Stimulated activated CD4-positive, alpha-beta T cell treated with anti-CD3 and anti-CD28 coated beads, Interleukin-15, amount 100 ng/mL, for 48 hours (primary cell): Measurements from ENCODE around the gene SMU1.

Experiments used
- DNase-seq, 2 donors: peaks; one replicate each; pipeline ENCODE4 v3.0.0-alpha.2; 2020; ENCODE audit warnings: low read depth in 2 of 2

Gene SMU1

GRCh38 chr9:33046061-33046460 is 30.4 kb downstream of the SMU1 start:
- DNase-seq, result no peak

- no peak for DNase-seq
These were observed 31.7 kb downstream of the SMU1 start for GRCh38 chr9:33044677-33045282.

- peak; percentile 53 to 54 for DNase-seq
These were observed 32.3 kb downstream of the SMU1 start for GRCh38 chr9:33044162-33044673.

DNA sequence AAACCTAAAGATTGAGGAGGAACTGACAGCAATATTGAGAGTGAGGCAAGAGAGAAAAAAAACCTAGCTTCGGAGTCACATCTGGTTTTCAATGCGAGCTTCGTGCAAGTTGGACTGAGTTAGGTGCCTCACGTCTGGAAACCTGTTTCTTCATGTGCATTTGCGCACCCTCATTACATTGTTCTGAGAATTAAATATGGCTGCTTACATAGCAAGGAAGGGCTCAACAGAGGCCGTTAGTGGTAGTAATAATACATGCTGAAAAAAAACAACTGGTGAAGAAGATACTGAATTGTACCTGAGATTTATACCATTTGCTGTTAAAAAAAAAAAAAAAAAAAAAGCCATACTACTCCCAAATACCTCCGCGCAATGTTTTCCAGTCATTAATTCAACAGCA is 32.8 kb downstream of the SMU1 start:
- DNase-seq, result no peak

- no peak for DNase-seq
These were observed 34.0 kb downstream of the SMU1 start for GRCh38 chr9:33042473-33042872.

- DNase-seq, result no peak
These were observed 34.9 kb downstream of the SMU1 start for GRCh38 chr9:33041432-33042188.

DNA sequence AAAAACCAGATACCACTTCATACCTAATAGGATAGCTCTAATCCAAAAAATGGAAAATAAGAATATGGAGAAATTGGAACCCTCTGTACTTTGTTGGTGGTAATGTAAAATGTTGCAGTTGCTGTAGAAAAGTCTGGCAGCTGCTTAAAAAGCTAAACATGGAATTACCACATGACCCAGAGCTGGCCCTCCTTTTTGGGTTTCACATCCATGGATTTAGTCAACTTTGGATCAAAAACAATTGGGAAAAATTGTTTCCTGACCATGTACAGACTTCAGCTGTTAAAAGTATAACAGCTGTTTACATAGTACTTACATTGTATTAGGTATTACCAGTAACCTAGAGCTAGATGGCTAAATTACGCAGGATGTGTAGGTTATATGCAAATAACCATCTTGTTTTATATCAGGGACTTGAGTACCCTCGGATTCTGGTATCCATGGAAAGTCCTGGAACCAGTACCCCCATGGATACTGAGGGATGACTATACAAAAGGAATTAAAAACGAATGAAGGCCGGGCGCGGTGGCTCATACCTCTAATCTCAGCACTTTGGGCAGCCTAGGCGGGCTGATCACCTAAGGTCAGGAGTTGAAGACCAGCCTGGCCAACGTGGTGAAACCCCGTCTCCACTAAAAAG is 35.6 kb downstream of the SMU1 start:
- DNase-seq, result no peak

- no peak for DNase-seq
These were observed 43.6 kb downstream of the SMU1 start for GRCh38 chr9:33032865-33033264.

- no peak for DNase-seq
These were observed 44.2 kb downstream of the SMU1 start for GRCh38 chr9:33032292-33032691.

DNA sequence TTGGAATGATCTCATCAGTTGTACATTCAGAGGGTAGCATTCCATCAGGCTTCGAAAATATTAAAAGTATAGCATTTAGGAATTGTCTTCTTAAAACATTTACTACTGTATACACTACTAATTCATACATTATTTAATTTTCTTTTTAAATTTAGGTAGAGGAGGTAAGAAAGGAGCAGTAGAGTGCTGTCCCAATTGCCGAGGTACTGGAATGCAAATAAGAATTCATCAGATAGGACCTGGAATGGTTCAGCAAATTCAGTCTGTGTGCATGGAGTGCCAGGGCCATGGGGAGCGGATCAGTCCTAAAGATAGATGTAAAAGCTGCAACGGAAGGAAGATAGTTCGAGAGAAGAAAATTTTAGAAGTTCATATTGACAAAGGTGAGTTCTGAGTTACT is 46.2 kb downstream of the SMU1 start:
- DNase-seq, result no peak

DNA sequence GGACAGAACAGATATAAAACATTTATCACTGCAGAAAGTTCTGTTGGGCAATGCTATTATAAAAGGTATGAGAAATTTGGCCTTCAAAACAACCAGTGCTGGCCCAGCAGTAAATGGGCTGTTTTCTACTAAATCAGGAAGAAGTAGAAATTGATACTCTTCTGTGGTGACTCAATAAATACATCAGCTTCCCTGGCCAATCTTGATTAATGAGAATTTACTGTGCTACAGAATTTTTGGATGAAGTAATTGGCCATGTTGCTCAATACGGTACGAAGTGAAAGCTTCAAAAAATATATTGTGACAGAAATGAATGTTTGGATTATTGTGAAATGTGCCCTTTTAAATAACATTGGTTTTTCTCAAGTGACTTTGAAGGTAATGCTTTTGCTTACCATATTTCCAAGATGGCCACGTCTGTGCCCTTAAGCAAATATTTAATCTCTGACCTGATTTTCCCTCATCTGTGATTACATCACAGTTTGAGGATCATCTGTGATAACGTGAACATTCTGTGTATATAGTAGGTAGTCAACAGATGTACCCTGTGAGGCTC is 47.2 kb downstream of the SMU1 start:
- DNase-seq, result no peak

DNA sequence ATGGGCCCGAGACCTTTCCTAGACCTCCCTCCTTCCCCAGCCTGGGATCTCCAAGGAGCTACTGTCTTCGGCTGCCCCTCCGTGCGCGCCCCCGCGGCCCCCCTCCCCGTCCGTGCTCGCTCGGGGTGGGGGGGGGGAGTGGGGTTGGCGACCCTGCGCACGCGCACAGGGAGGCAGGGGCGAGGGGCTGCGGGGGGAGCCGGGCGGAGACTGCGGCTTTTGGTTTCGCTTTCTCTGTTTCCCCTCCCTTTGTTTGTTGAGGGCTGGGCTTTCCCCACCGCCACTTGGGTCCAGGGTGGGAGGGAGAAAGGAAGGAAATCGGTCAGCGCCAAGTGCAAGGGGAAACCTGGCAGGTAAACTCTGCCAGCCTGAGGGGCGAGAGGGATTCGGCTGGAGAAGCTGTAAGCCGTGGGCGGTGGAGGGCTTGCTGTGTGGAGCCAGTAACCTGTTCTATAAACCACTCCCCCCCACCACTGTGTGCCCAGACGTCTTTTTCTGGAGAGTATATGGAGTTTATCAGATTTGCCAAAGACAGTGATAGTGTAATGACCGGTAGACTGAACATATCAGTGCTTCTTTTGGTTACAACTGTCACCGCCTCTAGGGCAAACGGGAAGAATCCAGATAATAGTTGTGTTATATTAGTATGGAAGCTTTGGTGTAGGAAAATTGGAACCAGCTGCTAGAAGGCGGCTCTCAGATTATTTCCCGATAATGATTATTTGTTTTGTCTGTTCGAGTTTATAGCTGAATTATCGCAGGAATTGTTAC is 50.7 kb downstream of the SMU1 start:
- DNase-seq, result peak; percentile 56 to 61

DNA sequence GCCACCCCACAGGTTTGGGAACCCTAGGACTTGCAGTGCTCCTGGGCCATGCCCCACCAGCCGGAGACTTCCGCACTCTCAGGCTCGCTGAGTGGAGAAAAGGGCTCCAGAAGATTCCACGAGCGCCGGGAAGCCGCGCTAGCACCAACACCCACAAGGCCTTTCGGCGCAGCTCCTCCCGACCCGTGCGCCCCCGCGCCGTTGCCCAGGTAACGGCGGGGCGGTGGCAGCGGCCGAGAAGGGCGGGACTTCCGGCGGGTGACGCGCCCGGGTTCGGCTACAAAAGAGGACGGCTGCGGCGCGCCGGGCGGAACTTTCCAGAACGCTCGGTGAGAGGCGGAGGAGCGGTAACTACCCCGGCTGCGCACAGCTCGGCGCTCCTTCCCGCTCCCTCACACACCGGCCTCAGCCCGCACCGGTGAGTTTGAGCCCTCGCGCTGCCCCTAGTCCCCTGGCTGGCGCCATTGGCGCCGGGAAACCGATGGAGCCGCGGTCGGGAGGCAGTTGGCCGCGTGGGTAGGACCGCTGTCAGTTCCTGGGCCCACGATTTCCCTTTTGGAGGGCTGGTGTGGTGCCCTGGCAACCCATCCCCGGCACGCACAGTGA is 51.4 kb downstream of the SMU1 start, which contains the start of gene DNAJA1:
TSS of gene DNAJA1 (plus strand) at position 308 of the 606 bp plus-strand sequence. CDS start 1,212 bp downstream, outside the sequence.
- peak; percentile 88 to 93 for DNase-seq

- no peak for DNase-seq
These were observed 52.1 kb downstream of the SMU1 start for GRCh38 chr9:33024126-33024965.

DNA sequence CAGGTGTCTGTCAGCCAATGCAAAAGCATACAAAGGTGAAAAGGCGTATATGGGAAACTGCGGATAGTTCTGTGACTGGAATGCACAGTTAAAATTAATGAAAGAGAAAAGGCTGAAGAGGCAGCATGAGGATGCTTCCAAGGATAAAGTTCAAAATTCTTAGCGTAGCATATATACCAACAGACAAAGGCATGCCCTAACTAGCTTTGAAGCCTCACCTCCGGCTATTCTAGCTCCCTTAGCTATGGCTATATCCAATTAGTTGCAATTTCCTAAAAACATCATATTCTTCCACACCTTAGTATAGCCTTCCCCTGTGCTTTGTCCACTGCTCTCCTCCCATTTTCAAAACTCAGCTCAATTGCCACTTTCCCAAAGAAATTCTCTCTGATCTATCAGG is 52.8 kb downstream of the SMU1 start:
- no peak for DNase-seq

- no peak for DNase-seq
These were observed 53.7 kb downstream of the SMU1 start for GRCh38 chr9:33022755-33023154.

DNA sequence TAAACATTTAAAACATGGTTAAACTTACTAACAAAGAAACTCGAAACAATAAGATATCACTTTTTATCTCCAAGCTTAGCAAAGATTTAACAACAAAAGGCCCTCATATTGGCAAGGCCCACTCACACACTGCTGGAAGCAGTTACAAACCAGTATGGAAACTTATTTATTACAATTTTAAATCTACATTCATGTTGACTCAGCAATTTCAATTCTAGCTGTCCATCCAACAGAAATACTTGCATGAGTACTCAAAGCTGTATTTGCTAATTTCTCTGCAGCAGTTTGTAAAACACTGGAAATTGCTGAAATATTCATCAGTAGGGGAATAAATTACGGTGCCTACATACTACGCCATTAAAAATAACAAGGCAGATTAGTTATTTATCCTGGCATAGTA is 54.2 kb downstream of the SMU1 start:
- no peak for DNase-seq

DNA sequence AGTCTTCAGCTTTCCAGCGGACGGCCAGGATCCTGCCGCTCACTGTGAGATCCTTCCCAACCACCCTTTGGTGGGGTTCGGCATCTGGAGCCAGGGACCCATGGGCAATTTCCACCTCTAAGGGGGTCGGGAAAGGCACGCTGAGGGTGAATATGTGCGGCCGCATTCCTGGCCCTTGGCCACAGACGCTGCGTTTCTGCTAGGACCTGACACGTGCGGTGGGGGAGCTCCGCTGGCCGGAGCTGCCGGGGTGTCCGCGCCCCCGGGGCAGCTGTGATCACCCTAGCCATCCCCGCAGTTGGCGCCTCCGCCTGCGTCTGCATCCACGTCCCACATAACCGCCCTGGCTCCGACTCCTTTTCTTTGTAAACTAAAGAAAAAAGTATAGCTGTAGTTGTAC is 56.7 kb downstream of the SMU1 start:
- DNase-seq, result no peak

- no peak for DNase-seq
These were observed 59.0 kb downstream of the SMU1 start for GRCh38 chr9:33017283-33018041.

DNA sequence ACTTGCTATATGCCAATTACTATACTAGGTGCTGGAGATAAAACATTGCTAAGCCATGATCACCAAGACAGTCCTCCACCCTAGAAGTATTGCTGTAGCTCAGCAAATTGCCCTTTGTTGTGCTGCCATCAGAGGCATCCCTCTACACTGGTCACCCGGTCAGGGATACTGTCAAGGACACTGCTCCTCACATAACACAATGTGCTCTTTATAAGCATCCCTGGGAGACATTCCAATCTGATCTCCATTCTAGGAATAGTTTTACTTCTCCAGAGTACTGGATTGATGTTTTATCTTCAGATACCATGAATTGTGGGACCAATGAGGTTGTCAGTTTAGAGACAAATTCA is 61.8 kb downstream of the SMU1 start:
- DNase-seq, result no peak
